GM23248 (cell line): ENCODE data around the gene TFB1M. TPM values are rescaled to one million over a fixed set of nuclear protein-coding genes. Genes with fewer than 3 reads are reported as not detected.

Experiments
- DNase-seq: peaks from one replicate; pipeline ENCODE4 v3.0.0-alpha.2; 2015
- H2AFZ ChIP-seq: fragments of 200-600 bp; sonication (generic); 2 replicates; pipeline ENCODE4 v1.6.1; 2016; ENCODE audit warnings: antibody characterized with exemption
- H3F3A ChIP-seq: fragments of 200-600 bp; sonication (generic); 2 replicates; pipeline ENCODE4 v1.6.1; 2016; ENCODE audit warnings: mild to moderate bottlenecking, antibody characterized with exemption, mixed run types; ENCODE audit not compliant: insufficient read depth
- H3K27ac ChIP-seq: fragments of 200-600 bp; sonication (generic); 2 replicates; pipeline ENCODE4 v1.5.1; 2016; ENCODE audit warnings: mild to moderate bottlenecking
- H3K27me3 ChIP-seq: fragments of 200-600 bp; sonication (generic); replicated peaks from 2 replicates; pipeline ENCODE4 v1.6.1; 2016; ENCODE audit warnings: mild to moderate bottlenecking; ENCODE audit not compliant: insufficient read depth
- H3K36me3 ChIP-seq: fragments of 200-600 bp; sonication (generic); 2 replicates; pipeline ENCODE4 v1.6.1; 2016; ENCODE audit warnings: low read depth, mild to moderate bottlenecking
- H3K4me1 ChIP-seq: fragments of 200-600 bp; sonication (generic); 2 replicates; pipeline ENCODE4 v1.6.1; 2016; ENCODE audit warnings: mild to moderate bottlenecking; ENCODE audit not compliant: insufficient read depth
- H3K4me2 ChIP-seq: fragments of 200-600 bp; sonication (generic); one replicate; pipeline ENCODE4 v1.6.1; 2016; ENCODE audit warnings: mild to moderate bottlenecking; ENCODE audit not compliant: unreplicated experiment
- H3K4me3 ChIP-seq: fragments of 200-600 bp; sonication (generic); 2 replicates; pipeline ENCODE4 v1.5.1; 2016; ENCODE audit warnings: mild to moderate bottlenecking
- H3K79me2 ChIP-seq: fragments of 200-600 bp; sonication (generic); 2 replicates; pipeline ENCODE4 v1.6.1; 2016; ENCODE audit warnings: mild to moderate bottlenecking; ENCODE audit not compliant: insufficient read depth
- H3K9ac ChIP-seq: fragments of 200-600 bp; sonication (generic); 2 replicates; pipeline ENCODE4 v1.6.1; 2016; ENCODE audit warnings: mild to moderate bottlenecking
- H3K9me2 ChIP-seq: fragments of 200-600 bp; sonication (generic); 2 replicates; pipeline ENCODE4 v1.6.1; 2016; ENCODE audit warnings: mixed run types, mild to moderate bottlenecking, moderate library complexity; ENCODE audit not compliant: insufficient read depth
- H3K9me3 ChIP-seq: fragments of 200-600 bp; sonication (generic); one replicate; pipeline ENCODE4 v1.6.1; 2017; ENCODE audit warnings: low read depth
- H4K20me1 ChIP-seq: fragments of 200-600 bp; sonication (generic); 2 replicates; pipeline ENCODE4 v1.6.0; 2016; ENCODE audit not compliant: insufficient read depth
- EZH2 ChIP-seq: fragments of 200-600 bp; sonication (generic); IDR thresholded peaks from 2 replicates; pipeline ENCODE4 v1.6.1; 2018; ENCODE audit warnings: antibody characterized with exemption, mild to moderate bottlenecking; ENCODE audit not compliant: insufficient read depth, poor library complexity, severe bottlenecking
- EZH2phosphoT487 ChIP-seq: fragments of 200-600 bp; sonication (generic); IDR thresholded peaks from 2 replicates; pipeline ENCODE4 v1.6.1; 2018; ENCODE audit warnings: antibody characterized with exemption, moderate library complexity, mild to moderate bottlenecking, low read depth; ENCODE audit not compliant: insufficient read depth
- WGBS, 2 experiments: methylation state at CpG; one replicate each; pipeline ENCODE4 v1.1.6; 2015 to 2017; ENCODE audit warnings: low lambda C conversion rate in 2 of 2, low coverage in 1 of 2; ENCODE audit errors: missing lambda C conversion rate in 2 of 2; 5-methylcytosine and 5-hydroxymethylcytosine counted together
- in situ Hi-C: fragments of 300-500 bp; cut with MboI; formaldehyde crosslinking; loops from 2 replicates; pipeline ENCODE4 v1.15.0; 2020
- polyA plus RNA-seq: library from polyadenylated mRNA; unstranded; fragments of >200 nt; fragmentation: Nextera tagmentation; extraction: Ambion mirVana; gene quantifications from 2 replicates; pipeline ENCODE4 v1.2.1, GENCODE V29; 2016
- total RNA-seq: library from RNA; depleted of rRNA; stranded (reverse); fragments of >200 nt; shearing (Covaris generic); gene quantifications from 2 replicates; pipeline ENCODE4 v1.2.3, GENCODE V29; 2014

The TFB1M gene
- total and polyA plus RNA-seq, 2 experiments from 2014 or later = 9.0 to 14.0 TPM

GRCh38 chr6:155330133-155330734, 15.9 kb upstream of the TFB1M start:
- WGBS, 2 experiments = 90 to 92% methylated on average over 6 of the region's 6 CpGs
- Histone ChIP-seq H3K9me2 (no peaks in the 10 kb centered on the region), H3K36me3 (no peaks in the 10 kb centered on the region), H3K27ac (no peak overlapping the region), H3K79me2 (no peaks in the 10 kb centered on the region), H3F3A (no peaks in the 10 kb centered on the region), H3K9ac (no peak overlapping the region), H3K4me3 (no peak overlapping the region), H3K27me3 (no peaks in the 10 kb centered on the region), H2AFZ (no peak overlapping the region), H3K4me1 (0 out of 2 replicates have a peak, but pooled peaks cover 6% of the 10 kb centered on the region), H3K9me3 (no peaks in the 10 kb centered on the region), H3K4me2 (no peak overlapping the region), H4K20me1 (no peaks in the 10 kb centered on the region)
- no peak for DNase-seq
- in situ Hi-C loops = loop anchor here (25.0 kb wide), 1 partner anchor 1232 kb away; no protein-coding TSS in a partner anchor
- TF ChIP-seq EZH2 = no peak
- no peak for TF ChIP-seq EZH2phosphoT487

GRCh38 chr6:155329460-155330132, 15.3 kb upstream of the TFB1M start:
- 97 to 99% methylated on average over 8 of the region's 8 CpGs for WGBS, 2 experiments
- in situ Hi-C loops = loop anchor here (10.0 to 25.0 kb wide), 2 partner anchors 165 to 1233 kb away; no protein-coding TSS in a partner anchor
- H3K4me2 ChIP-seq = no peak overlapping the region
- no peaks in the 10 kb centered on the region for H3K36me3 ChIP-seq
- no peak overlapping the region for H3K4me3 ChIP-seq
- H3K9me2 ChIP-seq = no peaks in the 10 kb centered on the region
- no peak overlapping the region for H2AFZ ChIP-seq
- H3K4me1 ChIP-seq = 0 out of 2 replicates have a peak, but pooled peaks cover 6% of the 10 kb centered on the region
- H3K79me2 ChIP-seq = no peaks in the 10 kb centered on the region
- TF ChIP-seq EZH2phosphoT487 (no peak), EZH2 (no peak)
- no peak overlapping the region for H3K9ac ChIP-seq
- no peaks in the 10 kb centered on the region for H4K20me1 ChIP-seq
- no peak for DNase-seq
- no peaks in the 10 kb centered on the region for H3K27me3 ChIP-seq
- H3K27ac ChIP-seq = no peak overlapping the region
- H3K9me3 ChIP-seq = no peaks in the 10 kb centered on the region
- no peaks in the 10 kb centered on the region for H3F3A ChIP-seq

GRCh38 chr6:155328539-155329459, 14.5 kb upstream of the TFB1M start:
- H3K4me2 ChIP-seq = no peak overlapping the region
- WGBS, 2 experiments = 99% methylated on average over 6 of the region's 6 CpGs
- H2AFZ ChIP-seq = peak overlapping the region; percentile 42
- H3K27ac ChIP-seq = no peak overlapping the region
- H3K36me3 ChIP-seq = no peaks in the 10 kb centered on the region
- no peaks in the 10 kb centered on the region for H3K9me3 ChIP-seq
- H3K79me2 ChIP-seq = no peaks in the 10 kb centered on the region
- H3K27me3 ChIP-seq = no peaks in the 10 kb centered on the region
- H3K4me3 ChIP-seq = no peak overlapping the region
- H3K9ac ChIP-seq = no peak overlapping the region
- no peaks in the 10 kb centered on the region for H3K9me2 ChIP-seq
- TF ChIP-seq EZH2phosphoT487 = no peak
- TF ChIP-seq EZH2 = no peak
- peak; percentile 13 for DNase-seq
- in situ Hi-C loops = loop anchor here (10.0 to 25.0 kb wide), 2 partner anchors 166 to 1234 kb away; no protein-coding TSS in a partner anchor
- H3F3A ChIP-seq = no peaks in the 10 kb centered on the region
- no peaks in the 10 kb centered on the region for H4K20me1 ChIP-seq
- H3K4me1 ChIP-seq = 0 out of 2 replicates have a peak, but pooled peaks cover 6% of the 10 kb centered on the region

GRCh38 chr6:155328074-155328538, 13.8 kb upstream of the TFB1M start:
- no peaks in the 10 kb centered on the region for H3K9me3 ChIP-seq
- 0 out of 2 replicates have a peak, but pooled peaks cover 6% of the 10 kb centered on the region for H3K4me1 ChIP-seq
- no peak overlapping the region for H3K4me3 ChIP-seq
- no peaks in the 10 kb centered on the region for H3K27me3 ChIP-seq
- no peaks in the 10 kb centered on the region for H3F3A ChIP-seq
- H3K79me2 ChIP-seq = no peaks in the 10 kb centered on the region
- no peak for DNase-seq
- H4K20me1 ChIP-seq = no peaks in the 10 kb centered on the region
- no peak overlapping the region for H3K27ac ChIP-seq
- H3K4me2 ChIP-seq = no peak overlapping the region
- no peaks in the 10 kb centered on the region for H3K36me3 ChIP-seq
- in situ Hi-C loops = loop anchor here (10.0 to 25.0 kb wide), 2 partner anchors 167 to 1234 kb away; no protein-coding TSS in a partner anchor
- no peak for TF ChIP-seq EZH2
- H3K9ac ChIP-seq = no peak overlapping the region
- H3K9me2 ChIP-seq = no peaks in the 10 kb centered on the region
- H2AFZ ChIP-seq = peak overlapping the region; percentile 42
- WGBS, 2 experiments = 96 to 97% methylated on average over 6 of the region's 6 CpGs
